ENCODE data around the gene WNT6.

DNA sequence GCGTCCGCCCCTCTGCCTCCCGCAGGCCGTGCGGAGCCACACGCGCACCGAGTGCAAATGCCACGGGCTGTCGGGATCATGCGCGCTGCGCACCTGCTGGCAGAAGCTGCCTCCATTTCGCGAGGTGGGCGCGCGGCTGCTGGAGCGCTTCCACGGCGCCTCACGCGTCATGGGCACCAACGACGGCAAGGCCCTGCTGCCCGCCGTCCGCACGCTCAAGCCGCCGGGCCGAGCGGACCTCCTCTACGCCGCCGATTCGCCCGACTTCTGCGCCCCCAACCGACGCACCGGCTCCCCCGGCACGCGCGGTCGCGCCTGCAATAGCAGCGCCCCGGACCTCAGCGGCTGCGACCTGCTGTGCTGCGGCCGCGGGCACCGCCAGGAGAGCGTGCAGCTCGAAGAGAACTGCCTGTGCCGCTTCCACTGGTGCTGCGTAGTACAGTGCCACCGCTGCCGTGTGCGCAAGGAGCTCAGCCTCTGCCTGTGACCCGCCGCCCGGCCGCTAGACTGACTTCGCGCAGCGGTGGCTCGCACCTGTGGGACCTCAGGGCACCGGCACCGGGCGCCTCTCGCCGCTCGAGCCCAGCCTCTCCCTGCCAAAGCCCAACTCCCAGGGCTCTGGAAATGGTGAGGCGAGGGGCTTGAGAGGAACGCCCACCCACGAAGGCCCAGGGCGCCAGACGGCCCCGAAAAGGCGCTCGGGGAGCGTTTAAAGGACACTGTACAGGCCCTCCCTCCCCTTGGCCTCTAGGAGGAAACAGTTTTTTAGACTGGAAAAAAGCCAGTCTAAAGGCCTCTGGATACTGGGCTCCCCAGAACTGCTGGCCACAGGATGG lies 14.0 kb downstream of the WNT6 start:
- TF ChIP-seq, protein P1, sequence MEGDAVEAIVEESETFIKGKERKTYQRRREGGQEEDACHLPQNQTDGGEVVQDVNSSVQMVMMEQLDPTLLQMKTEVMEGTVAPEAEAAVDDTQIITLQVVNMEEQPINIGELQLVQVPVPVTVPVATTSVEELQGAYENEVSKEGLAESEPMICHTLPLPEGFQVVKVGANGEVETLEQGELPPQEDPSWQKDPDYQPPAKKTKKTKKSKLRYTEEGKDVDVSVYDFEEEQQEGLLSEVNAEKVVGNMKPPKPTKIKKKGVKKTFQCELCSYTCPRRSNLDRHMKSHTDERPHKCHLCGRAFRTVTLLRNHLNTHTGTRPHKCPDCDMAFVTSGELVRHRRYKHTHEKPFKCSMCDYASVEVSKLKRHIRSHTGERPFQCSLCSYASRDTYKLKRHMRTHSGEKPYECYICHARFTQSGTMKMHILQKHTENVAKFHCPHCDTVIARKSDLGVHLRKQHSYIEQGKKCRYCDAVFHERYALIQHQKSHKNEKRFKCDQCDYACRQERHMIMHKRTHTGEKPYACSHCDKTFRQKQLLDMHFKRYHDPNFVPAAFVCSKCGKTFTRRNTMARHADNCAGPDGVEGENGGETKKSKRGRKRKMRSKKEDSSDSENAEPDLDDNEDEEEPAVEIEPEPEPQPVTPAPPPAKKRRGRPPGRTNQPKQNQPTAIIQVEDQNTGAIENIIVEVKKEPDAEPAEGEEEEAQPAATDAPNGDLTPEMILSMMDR (IDR thresholded peaks at IDR 0.05), result no peak
- TF ChIP-seq POLR2A (IDR thresholded peaks at IDR 0.05), result no peak
